ENCODE results near the gene C13orf42. TPM values are rescaled to one million over a fixed set of nuclear protein-coding genes. Genes with fewer than 3 reads are reported as not detected.

The C13orf42 gene
- total RNA-seq, 3 donors from 2014 or later = not detected

DNA sequence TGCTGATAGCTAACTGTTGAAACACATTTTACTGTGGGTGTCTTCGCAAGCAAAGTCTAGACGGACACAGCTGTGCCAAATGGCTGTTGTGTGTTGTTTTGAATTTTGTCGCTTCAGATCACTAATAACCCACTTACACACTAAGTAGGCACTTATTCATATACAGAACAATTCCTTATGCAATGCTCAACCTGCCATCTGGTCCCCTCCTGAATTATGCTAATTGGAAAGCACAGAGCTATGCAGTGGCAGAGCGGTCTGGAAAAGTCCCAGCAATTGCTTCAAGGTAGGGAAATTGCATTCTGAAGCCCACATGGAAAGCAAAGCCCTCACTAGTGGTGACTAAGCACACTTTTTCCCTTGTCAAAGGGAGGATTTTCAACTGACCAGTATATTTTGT lies 69.9 kb downstream of the C13orf42 start:
- no peaks in the 10 kb centered on the region for H3K4me1 ChIP-seq
- H3K27ac ChIP-seq = no peak overlapping the region
- DNase-seq (ENCODE audit: low spot score in 2 of 2) = no peak
- no peaks in the 10 kb centered on the region for H3K9me3 ChIP-seq
- H3K4me3 ChIP-seq = no peak overlapping the region
- intact Hi-C loops (cut with DNase I; ENCODE audit: low total_unique reads) = no loop called here
- H3K27me3 ChIP-seq = no peaks in the 10 kb centered on the region
- no peaks in the 10 kb centered on the region for H3K36me3 ChIP-seq
- no peak for TF ChIP-seq POLR2A (IDR thresholded peaks at IDR 0.05)
- TF ChIP-seq, protein P1, sequence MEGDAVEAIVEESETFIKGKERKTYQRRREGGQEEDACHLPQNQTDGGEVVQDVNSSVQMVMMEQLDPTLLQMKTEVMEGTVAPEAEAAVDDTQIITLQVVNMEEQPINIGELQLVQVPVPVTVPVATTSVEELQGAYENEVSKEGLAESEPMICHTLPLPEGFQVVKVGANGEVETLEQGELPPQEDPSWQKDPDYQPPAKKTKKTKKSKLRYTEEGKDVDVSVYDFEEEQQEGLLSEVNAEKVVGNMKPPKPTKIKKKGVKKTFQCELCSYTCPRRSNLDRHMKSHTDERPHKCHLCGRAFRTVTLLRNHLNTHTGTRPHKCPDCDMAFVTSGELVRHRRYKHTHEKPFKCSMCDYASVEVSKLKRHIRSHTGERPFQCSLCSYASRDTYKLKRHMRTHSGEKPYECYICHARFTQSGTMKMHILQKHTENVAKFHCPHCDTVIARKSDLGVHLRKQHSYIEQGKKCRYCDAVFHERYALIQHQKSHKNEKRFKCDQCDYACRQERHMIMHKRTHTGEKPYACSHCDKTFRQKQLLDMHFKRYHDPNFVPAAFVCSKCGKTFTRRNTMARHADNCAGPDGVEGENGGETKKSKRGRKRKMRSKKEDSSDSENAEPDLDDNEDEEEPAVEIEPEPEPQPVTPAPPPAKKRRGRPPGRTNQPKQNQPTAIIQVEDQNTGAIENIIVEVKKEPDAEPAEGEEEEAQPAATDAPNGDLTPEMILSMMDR (IDR thresholded peaks at IDR 0.05) = no peak
- TF ChIP-seq POLR2AphosphoS5 (IDR thresholded peaks at IDR 0.05) = no peak

DNA sequence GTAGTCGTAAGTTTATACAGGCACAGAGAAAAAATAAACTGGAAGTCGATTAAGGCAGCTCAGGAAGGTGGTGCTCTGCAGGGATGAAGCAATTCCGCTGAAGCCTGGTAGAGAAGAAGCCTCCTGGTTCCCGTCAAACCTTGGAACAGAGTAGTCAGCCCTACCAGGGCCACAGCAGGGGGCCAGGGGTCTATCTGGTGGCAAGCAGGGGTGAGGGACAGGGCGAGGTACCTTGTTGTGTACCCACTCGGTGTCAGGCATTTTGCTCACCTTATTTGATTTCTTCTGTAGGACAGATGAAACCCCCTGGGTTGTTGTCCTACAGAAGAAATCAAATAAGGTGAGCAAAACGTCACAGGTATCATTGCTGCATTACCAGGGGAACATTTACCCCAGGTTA lies 70.6 kb downstream of the C13orf42 start:
- no peaks in the 10 kb centered on the region for H3K4me1 ChIP-seq
- TF ChIP-seq POLR2AphosphoS5 (IDR thresholded peaks at IDR 0.05) (no peak), POLR2A (IDR thresholded peaks at IDR 0.05) (no peak)
- TF ChIP-seq, protein P1 (IDR thresholded peaks at IDR 0.05) = no peak
- H3K9me3 ChIP-seq = no peaks in the 10 kb centered on the region
- DNase-seq (ENCODE audit: low spot score in 2 of 2) = no peak
- intact Hi-C loops (cut with DNase I; ENCODE audit: low total_unique reads) = no loop called here
- H3K27ac ChIP-seq = no peak overlapping the region
- no peaks in the 10 kb centered on the region for H3K36me3 ChIP-seq
- H3K4me3 ChIP-seq = no peak overlapping the region
- H3K27me3 ChIP-seq = no peaks in the 10 kb centered on the region

DNA sequence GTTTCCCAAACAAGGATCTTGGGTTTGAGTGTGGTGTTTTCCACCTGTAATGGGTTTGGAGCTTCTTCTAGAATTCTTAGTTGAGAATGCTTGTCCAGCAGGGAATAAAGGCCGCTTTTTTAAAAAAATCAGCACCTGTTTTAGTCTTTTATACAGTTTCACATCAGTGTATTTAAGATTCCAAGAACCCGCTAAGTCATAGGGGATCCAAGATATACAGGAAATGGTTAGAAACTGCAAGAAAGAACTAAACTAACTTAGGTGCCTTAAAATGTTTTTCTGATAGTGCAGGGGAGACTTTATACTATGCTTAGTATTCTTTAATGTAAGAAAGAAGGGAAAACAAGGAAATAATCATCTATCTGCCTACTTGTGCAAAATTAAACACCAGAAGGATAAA lies 74.7 kb downstream of the C13orf42 start:
- no peaks in the 10 kb centered on the region for H3K36me3 ChIP-seq
- H3K4me3 ChIP-seq = no peak overlapping the region
- H3K9me3 ChIP-seq = no peaks in the 10 kb centered on the region
- TF ChIP-seq, protein P1 (IDR thresholded peaks at IDR 0.05) = no peak
- TF ChIP-seq POLR2AphosphoS5 (IDR thresholded peaks at IDR 0.05) = no peak
- TF ChIP-seq POLR2A (IDR thresholded peaks at IDR 0.05) = no peak
- intact Hi-C loops (cut with DNase I; ENCODE audit: low total_unique reads) = no loop called here
- H3K27me3 ChIP-seq = no peaks in the 10 kb centered on the region
- no peaks in the 10 kb centered on the region for H3K4me1 ChIP-seq
- DNase-seq (ENCODE audit: low spot score in 2 of 2) = no peak
- H3K27ac ChIP-seq = no peak overlapping the region

DNA sequence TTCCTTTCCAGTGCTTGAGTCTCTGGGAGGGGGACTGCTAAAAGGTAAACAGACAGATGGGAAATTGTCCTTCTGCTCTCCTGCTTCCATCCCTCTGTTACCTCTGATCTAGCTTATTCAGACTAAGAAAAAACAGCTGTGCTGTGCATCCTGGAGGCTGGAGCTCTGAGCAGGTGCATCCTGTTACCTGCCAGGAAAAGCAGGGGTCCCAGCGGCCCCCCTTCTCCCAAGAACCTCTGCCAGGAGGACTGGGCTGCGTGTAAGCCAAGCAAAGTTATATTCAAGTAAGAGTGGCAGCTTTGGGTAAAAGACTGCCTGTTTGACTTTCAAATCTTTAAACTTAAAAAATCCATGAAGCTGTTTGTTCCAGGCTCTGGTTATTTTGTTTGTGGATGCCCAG lies 75.1 kb downstream of the C13orf42 start:
- Histone ChIP-seq H3K9me3 (no peaks in the 10 kb centered on the region), H3K27ac (no peak overlapping the region), H3K4me1 (no peaks in the 10 kb centered on the region), H3K27me3 (no peaks in the 10 kb centered on the region), H3K36me3 (no peaks in the 10 kb centered on the region), H3K4me3 (no peak overlapping the region)
- TF ChIP-seq, protein P1 (IDR thresholded peaks at IDR 0.05) = no peak
- no peak for TF ChIP-seq POLR2AphosphoS5 (IDR thresholded peaks at IDR 0.05)
- intact Hi-C loops (cut with DNase I; ENCODE audit: low total_unique reads) = no loop called here
- no peak for DNase-seq (ENCODE audit: low spot score in 2 of 2)

DNA sequence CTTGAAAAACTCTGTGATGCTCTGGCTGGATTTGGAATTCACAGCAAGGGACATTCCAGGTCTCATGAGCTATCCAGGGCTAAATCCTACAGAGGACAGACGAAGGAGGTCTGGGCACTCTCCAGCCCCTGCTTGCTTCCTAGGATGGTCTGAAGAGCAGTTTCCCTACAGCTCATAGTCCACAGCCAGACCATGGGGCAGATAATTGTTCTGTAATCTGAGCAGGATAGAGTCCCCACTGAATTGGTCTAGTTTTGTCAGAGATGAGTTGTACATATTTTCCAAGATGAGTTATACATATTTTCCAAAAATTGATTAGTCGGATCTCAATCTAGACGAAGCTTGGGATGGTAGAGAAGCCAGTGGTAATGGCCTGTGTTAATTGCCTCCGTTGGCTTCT lies 75.6 kb downstream of the C13orf42 start:
- Histone ChIP-seq H3K9me3 (no peaks in the 10 kb centered on the region), H3K4me1 (no peaks in the 10 kb centered on the region), H3K4me3 (no peak overlapping the region), H3K36me3 (no peaks in the 10 kb centered on the region), H3K27ac (no peak overlapping the region), H3K27me3 (no peaks in the 10 kb centered on the region)
- TF ChIP-seq, protein P1 (IDR thresholded peaks at IDR 0.05) = no peak
- TF ChIP-seq POLR2AphosphoS5 (IDR thresholded peaks at IDR 0.05) (no peak), POLR2A (IDR thresholded peaks at IDR 0.05) (no peak)
- intact Hi-C loops (cut with DNase I; ENCODE audit: low total_unique reads) = no loop called here
- DNase-seq (ENCODE audit: low spot score in 2 of 2) = no peak
